Thyroid gland (tissue), 4 donors: ENCODE results near the gene LRIG1.

ENCODE experiments used
- CTCF ChIP-seq, 6 experiments: fragments of 200-600 bp in 3 of 6; fragments of 450-650 bp in 3 of 6; sonication (generic) in 3 of 6; IDR thresholded peaks; one replicate each; pipeline ENCODE4 v1.5.1; 2016 to 2019; ENCODE audit warnings: antibody characterized with exemption in 6 of 6, mild to moderate bottlenecking in 2 of 6, inconsistent platforms in 1 of 6, moderate library complexity in 1 of 6
- POLR2A ChIP-seq, 2 donors: fragments of 450-650 bp; IDR thresholded peaks; one replicate each; pipeline ENCODE4 v1.6.1; 2017; ENCODE audit warnings: antibody characterized with exemption in 2 of 2, mild to moderate bottlenecking in 2 of 2, moderate library complexity in 1 of 2

GRCh38 chr3:66350601-66351000 is 150.2 kb downstream of the LRIG1 start:
- TF ChIP-seq POLR2A (IDR thresholded peaks at IDR 0.05) = no peak
- TF ChIP-seq CTCF (IDR thresholded peaks at IDR 0.05) = no peak
